Activated T-helper 1 cell treated with Interleukin-2 at 50 U/mL for 16 hours (primary cell): Measurements from ENCODE around the gene NDUFC1.

Experiments
- DNase-seq: peaks from one replicate; pipeline ENCODE4 v3.0.0-alpha.2; 2020; ENCODE audit warnings: low read depth

The NDUFC1 gene

GRCh38 chr4:139247241-139247640, 55.0 kb downstream of the NDUFC1 start:
- no peak for DNase-seq

- no peak for DNase-seq
Measured at GRCh38 chr4:139246166-139246565, 56.1 kb downstream of the NDUFC1 start.

- no peak for DNase-seq
Measured at GRCh38 chr4:139245590-139245989, 56.7 kb downstream of the NDUFC1 start.

DNA sequence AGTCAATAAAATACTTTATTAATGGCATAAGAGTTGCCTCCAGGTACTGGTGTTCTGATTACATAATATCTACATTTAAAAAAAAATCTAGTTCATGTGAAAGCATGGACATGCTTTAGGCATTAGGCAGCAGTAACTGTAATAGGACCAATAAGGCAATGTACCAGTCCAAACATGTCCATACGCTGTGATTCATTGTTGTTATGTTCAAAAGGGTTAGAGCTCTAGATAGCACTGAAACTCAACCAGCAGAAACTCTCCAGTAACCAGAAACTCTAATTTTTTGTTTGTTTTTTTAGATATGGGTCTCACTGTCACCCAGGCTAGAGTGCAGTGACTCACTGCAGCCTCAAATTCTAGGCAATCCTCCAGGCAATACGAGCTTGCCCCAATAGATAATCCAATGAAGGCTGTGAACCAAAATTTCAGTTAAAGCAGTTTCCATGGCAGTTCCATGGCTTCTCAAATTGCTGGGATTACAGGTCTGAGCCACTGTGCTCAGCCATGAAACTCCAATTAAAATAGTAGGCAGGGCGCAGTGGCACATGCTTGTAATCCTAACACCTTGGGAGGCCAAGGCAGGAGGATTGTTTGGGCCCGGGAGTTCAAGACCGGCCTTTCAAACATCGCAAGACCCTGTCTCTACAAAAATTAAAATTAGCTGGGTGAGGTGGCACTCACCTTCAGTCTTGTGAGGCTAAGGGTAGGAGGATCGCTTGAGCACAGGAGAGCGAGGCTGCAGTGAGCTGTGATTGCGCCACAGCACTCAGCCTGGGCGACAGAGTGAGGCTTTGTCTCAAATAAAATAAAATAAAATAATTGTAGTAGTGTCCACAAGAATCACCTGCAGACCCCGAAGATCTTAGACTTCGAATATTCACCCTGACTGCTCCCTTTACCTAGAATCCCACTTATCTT, 58.6 kb downstream of the NDUFC1 start:
- DNase-seq = no peak

DNA sequence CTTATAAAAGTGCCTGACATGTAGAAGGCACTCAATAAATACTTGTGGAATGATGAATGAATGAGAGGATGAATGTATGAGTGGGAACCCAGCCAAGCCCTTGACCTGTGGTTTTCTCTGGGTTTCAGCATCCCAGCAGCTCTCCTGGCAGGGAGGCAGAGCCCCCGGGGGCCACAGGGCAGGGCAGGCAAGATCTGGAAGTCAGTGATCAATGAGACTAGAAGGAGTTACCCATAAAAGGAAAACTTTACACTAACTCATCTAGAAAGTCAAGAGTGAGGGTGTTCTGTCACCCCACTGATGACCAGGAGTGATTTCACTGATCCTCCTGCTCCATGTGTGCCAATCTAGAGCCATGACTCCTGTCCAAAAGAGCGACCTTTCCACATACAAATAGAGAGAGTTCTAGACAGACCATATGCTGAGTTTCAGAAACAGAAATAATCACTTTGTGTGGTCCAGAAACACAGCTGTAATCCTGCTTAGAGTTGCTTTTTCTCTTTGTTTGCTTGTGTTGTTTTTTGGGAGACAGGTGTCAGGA, 59.7 kb downstream of the NDUFC1 start:
- DNase-seq = no peak

GRCh38 chr4:139241784-139242151, 60.5 kb downstream of the NDUFC1 start:
- no peak for DNase-seq

DNA sequence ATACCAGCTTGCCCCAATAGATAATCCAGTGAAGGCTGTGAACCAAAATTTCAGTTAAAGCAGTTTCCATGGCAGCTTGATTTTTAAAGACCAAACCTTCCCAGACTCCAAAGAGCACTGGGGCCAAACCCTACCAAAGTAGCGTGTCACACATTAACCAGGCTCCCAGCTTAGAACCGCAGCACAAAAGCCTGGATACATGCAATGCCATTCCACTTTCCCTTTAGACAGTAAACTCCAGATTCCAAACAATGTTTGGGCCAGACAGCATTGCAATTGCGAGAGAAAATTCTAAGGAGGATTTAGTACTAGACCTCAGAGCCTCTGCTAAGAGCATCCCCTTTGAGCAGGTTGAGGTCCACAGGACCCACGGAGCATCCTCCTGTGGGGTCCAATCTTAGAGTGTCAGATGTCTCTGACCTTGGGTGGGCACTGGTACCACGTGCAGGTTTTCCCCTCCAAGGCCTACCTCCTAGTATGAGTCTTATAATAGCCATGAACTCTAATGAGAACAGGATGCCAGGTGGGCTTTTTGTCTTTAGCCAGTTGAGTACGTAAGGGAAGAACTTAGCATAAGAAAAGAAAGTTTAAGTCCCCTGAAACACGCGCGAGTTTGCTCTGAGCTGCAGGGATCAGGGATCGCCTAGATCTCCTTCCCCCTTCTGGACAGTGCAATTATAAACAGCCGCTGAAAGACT, 61.0 kb downstream of the NDUFC1 start:
- DNase-seq = no peak
